ENCODE measurements around the gene ACTR2. TPM values are rescaled to one million over a fixed set of nuclear protein-coding genes. Genes with fewer than 3 reads are reported as not detected.

Gene ACTR2
- total and polyA plus RNA-seq, 9 of the 15 experiments (the other 6 are each of a cell fraction or from before 2014, with no cell fraction given), result 47.3 to 239 (median 108) TPM

GRCh38 chr2:65193446-65193845 is 34.2 kb upstream of the ACTR2 start:
- ChIA-PET POLR2A (interaction anchor here (0.7 to 0.8 kb wide), 2 partner anchors 11 to 96 kb away, joined by 3 read pairs; no protein-coding TSS in a partner anchor), CTCF (ENCODE audit: low intra/inter-chr PET ratio) (no interaction called here)
- in situ Hi-C loops (cut with MboI) (no loop called here), intact Hi-C loops (cut with micrococcal nuclease) (no loop called here)
- Histone ChIP-seq H3K9me3 (replicated peaks; ENCODE audit: control insufficient read depth, insufficient read depth, low read depth, low read length) (peaks cover 3% of the 10 kb centered on the region; the same call in 1 of the 2 replicates), H3K27ac (ENCODE audit: extremely low read depth, low read depth, low read length) (no peak overlapping the region), H3K4me1 (replicated peaks in 1 of 2; ENCODE audit: control insufficient read depth in 2 of 2, insufficient read depth in 2 of 2, low read length in 2 of 2) (no peaks in the 10 kb centered on the region), H3K9ac (ENCODE audit: insufficient read depth in 1 of 2, low read depth in 2 of 2, low read length in 2 of 2) (no peak overlapping the region), H3K27me3 (ENCODE audit: control insufficient read depth in 2 of 2, insufficient read depth in 2 of 2, low read length in 2 of 2) (no peaks in the 10 kb centered on the region), H4K20me1 (replicated peaks; ENCODE audit: control insufficient read depth, insufficient read depth, low read length) (no peaks in the 10 kb centered on the region), H3K9me1 (ENCODE audit: control insufficient read depth, insufficient read depth, low read length) (no peaks in the 10 kb centered on the region), H3K4me3 (no peak overlapping the region), H2AFZ (ENCODE audit: low read depth, low read length) (no peak overlapping the region), H3K79me2 (ENCODE audit: control insufficient read depth, insufficient read depth, low read length) (no peaks in the 10 kb centered on the region), H3K36me3 (ENCODE audit: control insufficient read depth, insufficient read depth, low read length) (no peaks in the 10 kb centered on the region), H3K4me2 (ENCODE audit: insufficient read depth, low read length) (no peak overlapping the region)
- DNase-seq (ENCODE audit: extremely low read depth in 1 of 4, low spot score in 3 of 4) (no peak), ATAC-seq (no peak), FAIRE-seq (no peak)
- BruUV-seq (replicated peaks), result no TSS peak
- WGBS (ENCODE audit: insufficient coverage, low coverage, missing lambda C conversion rate), result 32% methylated on average over 8 of the region's 8 CpGs
- 0 out of 2 replicates have a peak, but pooled peaks have one; percentile 8 for TF ChIP-seq CEBPB (tag; IDR thresholded peaks at IDR 0.05)
- TF ChIP-seq HNRNPL (IDR thresholded peaks at IDR 0.05; ENCODE audit: low read depth, low read length), result no peak

GRCh38 chr2:65198737-65199136 is 28.9 kb upstream of the ACTR2 start:
- CTCF ChIA-PET (ENCODE audit: low intra/inter-chr PET ratio), result no interaction called here
- in situ Hi-C loops (cut with MboI), result no loop called here

More at GRCh38 chr2:65198737-65199136, 28.9 kb upstream of the ACTR2 start:
- no peaks in the 10 kb centered on the region for H3K27me3 ChIP-seq (ENCODE audit: control insufficient read depth in 2 of 2, insufficient read depth in 2 of 2, low read length in 2 of 2)
- no peak overlapping the region for H3K27ac ChIP-seq (ENCODE audit: extremely low read depth, low read depth, low read length)
- no peaks in the 10 kb centered on the region for H3K9me1 ChIP-seq (ENCODE audit: control insufficient read depth, insufficient read depth, low read length)
- FAIRE-seq (no peak), ATAC-seq (peak; percentile 31; the same call in 1 of the 3 replicates), DNase-seq (ENCODE audit: extremely low read depth in 1 of 4, low spot score in 3 of 4) (no peak)
- POLR2A ChIA-PET, result no interaction called here
- no peaks in the 10 kb centered on the region for H3K79me2 ChIP-seq (ENCODE audit: control insufficient read depth, insufficient read depth, low read length)
- intact Hi-C loops (cut with micrococcal nuclease), result no loop called here
- H3K36me3 ChIP-seq (ENCODE audit: control insufficient read depth, insufficient read depth, low read length), result no peaks in the 10 kb centered on the region
- no peak overlapping the region for H3K4me3 ChIP-seq
- BruUV-seq (replicated peaks), result no TSS peak
- WGBS (ENCODE audit: insufficient coverage, low coverage, missing lambda C conversion rate), result 39% methylated on average over 2 of the region's 2 CpGs
- no peak overlapping the region for H3K9ac ChIP-seq (ENCODE audit: insufficient read depth in 1 of 2, low read depth in 2 of 2, low read length in 2 of 2)
- peaks cover 0 to 3% of the 10 kb centered on the region in 2 experiments; a peak in 2 of 5 replicates for H3K4me1 ChIP-seq (replicated peaks in 1 of 2; ENCODE audit: control insufficient read depth in 2 of 2, insufficient read depth in 2 of 2, low read length in 2 of 2)
- no peak overlapping the region for H3K4me2 ChIP-seq (ENCODE audit: insufficient read depth, low read length)
- no peaks in the 10 kb centered on the region for H3K9me3 ChIP-seq (replicated peaks; ENCODE audit: control insufficient read depth, insufficient read depth, low read depth, low read length)
- H2AFZ ChIP-seq (ENCODE audit: low read depth, low read length), result no peak overlapping the region
- no peak for TF ChIP-seq THRAP3 (IDR thresholded peaks at IDR 0.05; ENCODE audit: borderline replicate concordance)
- no peak for TF ChIP-seq KLF13 (tag; IDR thresholded peaks at IDR 0.05; ENCODE audit: borderline replicate concordance, low read depth)
- no peak for TF ChIP-seq ZNF282 (CRISPR knock-in tag; IDR thresholded peaks at IDR 0.05)
- no peak for TF ChIP-seq MTA2 (IDR thresholded peaks at IDR 0.05; ENCODE audit: low read depth)
- TF ChIP-seq MLX (CRISPR knock-in tag; conservative IDR thresholded peaks at IDR 0.05), result no peak
- TF ChIP-seq ZNF592 (IDR thresholded peaks at IDR 0.05), result no peak
- H4K20me1 ChIP-seq (replicated peaks; ENCODE audit: control insufficient read depth, insufficient read depth, low read length), result no peaks in the 10 kb centered on the region

All from K562 (cell line).